Activated naive CD4-positive, alpha-beta T cell treated with anti-CD3 and anti-CD28 coated beads, Interleukin-2, amount 50 U/mL, for 16 hours (primary cell): Measurements from ENCODE around the gene JAZF1.

Experiments
- DNase-seq: peaks from one replicate; pipeline ENCODE4 v3.0.0-alpha.2; 2020

Gene JAZF1

GRCh38 chr7:28133872-28134271, 46.7 kb downstream of the JAZF1 start:
- DNase-seq, result no peak

- DNase-seq, result no peak
These were observed 47.4 kb downstream of the JAZF1 start for GRCh38 chr7:28132959-28133870.

GRCh38 chr7:28130277-28130676, 50.3 kb downstream of the JAZF1 start:
- DNase-seq, result no peak

- DNase-seq, result no peak
These were observed 52.0 kb downstream of the JAZF1 start for GRCh38 chr7:28128608-28129007.

GRCh38 chr7:28126410-28127041, 54.1 kb downstream of the JAZF1 start:
- DNase-seq, result no peak

- no peak for DNase-seq
These were observed 54.9 kb downstream of the JAZF1 start for GRCh38 chr7:28125431-28126409.

- DNase-seq, result no peak
These were observed 56.2 kb downstream of the JAZF1 start for GRCh38 chr7:28124413-28124812.

- no peak for DNase-seq
These were observed 56.8 kb downstream of the JAZF1 start for GRCh38 chr7:28123752-28124151.

- DNase-seq, result no peak
These were observed 59.1 kb downstream of the JAZF1 start for GRCh38 chr7:28121496-28121895.

- no peak for DNase-seq
These were observed 64.6 kb downstream of the JAZF1 start for GRCh38 chr7:28116041-28116440.

GRCh38 chr7:28115261-28115660, 65.3 kb downstream of the JAZF1 start:
- no peak for DNase-seq

GRCh38 chr7:28114056-28114455, 66.5 kb downstream of the JAZF1 start:
- no peak for DNase-seq

- DNase-seq, result no peak
These were observed 67.6 kb downstream of the JAZF1 start for GRCh38 chr7:28112883-28113540.

- no peak for DNase-seq
These were observed 68.1 kb downstream of the JAZF1 start for GRCh38 chr7:28112467-28112866.

GRCh38 chr7:28112012-28112411, 68.6 kb downstream of the JAZF1 start:
- no peak for DNase-seq

- no peak for DNase-seq
These were observed 70.1 kb downstream of the JAZF1 start for GRCh38 chr7:28110427-28111012.

GRCh38 chr7:28108747-28109146, 71.8 kb downstream of the JAZF1 start:
- no peak for DNase-seq

- no peak for DNase-seq
These were observed 72.6 kb downstream of the JAZF1 start for GRCh38 chr7:28107960-28108359.

GRCh38 chr7:28106321-28106829, 74.2 kb downstream of the JAZF1 start:
- DNase-seq, result no peak

- no peak for DNase-seq
These were observed 75.4 kb downstream of the JAZF1 start for GRCh38 chr7:28105234-28105633.

GRCh38 chr7:28104811-28105210, 75.8 kb downstream of the JAZF1 start:
- no peak for DNase-seq

- DNase-seq, result no peak
These were observed 76.5 kb downstream of the JAZF1 start for GRCh38 chr7:28104041-28104541.
